OCI-LY7 (cell line): ENCODE measurements around the gene SCARB2. TPM values are rescaled to one million over a fixed set of nuclear protein-coding genes. Genes with fewer than 3 reads are reported as not detected.

Source experiments
- BruUV-seq: library from RNA; stranded (reverse); fragments of 400-500 nt; replicated peaks from 2 replicates; lab custom pipeline; 2021; lab: Mats Ljungman, UMichigan
- CTCF ChIA-PET: fragments of 300-600 bp; sonication (Branson Sonifier 250); formaldehyde crosslinking; loops from one replicate; lab custom pipeline; 2022; ENCODE audit warnings: antibody characterized with exemption; ENCODE audit not compliant: unreplicated experiment; lab: Charles Lee
- POLR2A ChIA-PET: fragments of 300-600 bp; sonication (Branson Sonifier 250); formaldehyde crosslinking; loops from one replicate; lab custom pipeline; 2022; ENCODE audit warnings: antibody characterized with exemption; lab: Charles Lee
- DNase-seq: peaks from one replicate; pipeline ENCODE4 v3.0.0-alpha.2; 2015; ENCODE audit warnings: low spot score
- H2AFZ ChIP-seq: fragments of 200-600 bp; sonication (generic), shearing (Covaris generic); 2 replicates; pipeline ENCODE4 v1.6.1; 2014; ENCODE audit warnings: mild to moderate bottlenecking, antibody characterized with exemption, low read length, moderate library complexity
- H3K27ac ChIP-seq: fragments of 200-600 bp; sonication (generic); 2 replicates; pipeline ENCODE4 v1.5.1; 2014; ENCODE audit warnings: mixed run types, low read depth, mild to moderate bottlenecking, moderate library complexity, low read length, inconsistent platforms; ENCODE audit not compliant: poor library complexity, severe bottlenecking
- H3K36me3 ChIP-seq: fragments of 200-600 bp; sonication (generic); 2 replicates; pipeline ENCODE4 v1.6.1; 2014; ENCODE audit warnings: mild to moderate bottlenecking, antibody characterized with exemption, low read length, moderate library complexity, mixed read lengths; ENCODE audit not compliant: insufficient read depth
- H3K4me1 ChIP-seq: fragments of 200-600 bp; sonication (generic); 2 replicates; pipeline ENCODE4 v1.5.1; 2014; ENCODE audit warnings: mild to moderate bottlenecking, low read length; ENCODE audit not compliant: insufficient read depth, poor library complexity, severe bottlenecking
- H3K4me2 ChIP-seq: fragments of 200-600 bp; sonication (generic); 2 replicates; pipeline ENCODE4 v1.6.1; 2014; ENCODE audit warnings: mild to moderate bottlenecking, low read length
- H3K4me3 ChIP-seq: fragments of 200-600 bp; sonication (generic); 2 replicates; pipeline ENCODE4 v1.5.1; 2014; ENCODE audit warnings: mild to moderate bottlenecking, low read depth, low read length; ENCODE audit not compliant: poor library complexity, severe bottlenecking
- H3K79me2 ChIP-seq: fragments of 200-600 bp; sonication (generic); 2 replicates; pipeline ENCODE4 v1.6.1; 2016; ENCODE audit warnings: low read depth, mild to moderate bottlenecking, low read length, moderate library complexity, mixed read lengths; ENCODE audit not compliant: insufficient read depth
- H3K9me2 ChIP-seq: fragments of 200-600 bp; sonication (generic); 2 replicates; pipeline ENCODE4 v1.6.1; 2016; ENCODE audit warnings: mild to moderate bottlenecking, low read length, mixed read lengths; ENCODE audit not compliant: insufficient read depth
- H3K9me3 ChIP-seq: fragments of 200-600 bp; sonication (generic); 2 replicates; pipeline ENCODE4 v1.6.1; 2014; ENCODE audit warnings: mild to moderate bottlenecking, mixed run types, low read length, mixed read lengths
- H4K20me1 ChIP-seq: fragments of 200-600 bp; sonication (generic); 2 replicates; pipeline ENCODE4 v1.6.1; 2014; ENCODE audit warnings: mild to moderate bottlenecking, antibody characterized with exemption, low read length, moderate library complexity, mixed read lengths; ENCODE audit not compliant: insufficient read depth
- CTCF ChIP-seq: fragments of 200-600 bp; sonication (generic); conservative IDR thresholded peaks from 2 replicates; pipeline ENCODE4 v1.5.1; 2014; ENCODE audit warnings: mild to moderate bottlenecking, antibody characterized with exemption, low read length, moderate library complexity, mixed read lengths
- EZH2phosphoT487 ChIP-seq: fragments of 200-600 bp; sonication (generic); IDR thresholded peaks from 2 replicates; pipeline ENCODE4 v1.6.1; 2018; ENCODE audit warnings: low read depth, borderline replicate concordance, mild to moderate bottlenecking, mixed run types, antibody characterized with exemption, low read length, moderate library complexity, mixed read lengths
- intact Hi-C: fragments of 100-400 bp; cut with micrococcal nuclease; formaldehyde crosslinking; loops from one replicate; pipeline ENCODE4 v1.10.0; 2022; ENCODE audit not compliant: unreplicated experiment
- total RNA-seq, 2 experiments: library from RNA; depleted of rRNA in 1 of 2; stranded (reverse); fragments of >200 nt in 1 of 2; shearing (Covaris generic) in 1 of 2; gene quantifications; 2 replicates each; pipeline ENCODE4 v1.2.3, GENCODE V29; 2014 to 2022

Gene SCARB2
- total RNA-seq, 2 experiments from 2014 or later = 1.1 TPM; not detected in 1

GRCh38 chr4:76235915-76236314, 22.3 kb upstream of the SCARB2 start:
- H3K27ac ChIP-seq = no peak overlapping the region
- no peaks in the 10 kb centered on the region for H3K36me3 ChIP-seq
- no peak overlapping the region for H3K4me2 ChIP-seq
- no peak overlapping the region for H3K4me3 ChIP-seq
- no peaks in the 10 kb centered on the region for H3K9me3 ChIP-seq
- CTCF ChIA-PET = no interaction called here
- BruUV-seq = no TSS peak
- H4K20me1 ChIP-seq = no peaks in the 10 kb centered on the region
- H3K79me2 ChIP-seq = no peaks in the 10 kb centered on the region
- TF ChIP-seq CTCF = no peak
- TF ChIP-seq EZH2phosphoT487 = no peak
- POLR2A ChIA-PET = no interaction called here
- no peaks in the 10 kb centered on the region for H3K4me1 ChIP-seq
- H2AFZ ChIP-seq = no peak overlapping the region
- no peak for DNase-seq
- intact Hi-C loops = no loop called here
- no peaks in the 10 kb centered on the region for H3K9me2 ChIP-seq

DNA sequence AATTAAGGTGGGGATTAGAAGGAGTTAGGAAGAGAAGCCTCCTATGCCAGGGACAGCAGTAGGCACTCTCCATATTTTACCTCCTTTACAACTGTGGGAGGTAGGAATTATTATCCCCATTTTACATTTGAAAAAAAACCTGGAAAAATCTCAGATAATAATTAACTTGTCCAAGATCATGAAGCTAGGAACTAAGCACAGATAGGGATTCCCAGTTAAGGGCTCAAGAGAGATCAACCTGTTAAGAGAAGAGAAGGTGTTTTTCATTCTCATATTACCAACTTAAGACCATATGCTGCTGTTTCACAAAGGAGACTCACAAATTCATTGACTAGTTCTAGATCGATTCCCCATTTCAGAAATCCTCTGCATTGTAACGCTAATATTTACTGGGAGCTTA, 21.8 kb upstream of the SCARB2 start:
- H3K4me3 ChIP-seq = no peak overlapping the region
- ChIA-PET POLR2A (interaction anchor here (0.6 kb wide), 1 partner anchor 439 kb away, joined by 4 read pairs; no protein-coding TSS in a partner anchor), CTCF (no interaction called here)
- no TSS peak for BruUV-seq
- no peaks in the 10 kb centered on the region for H3K9me3 ChIP-seq
- no peaks in the 10 kb centered on the region for H3K4me1 ChIP-seq
- intact Hi-C loops = no loop called here
- no peaks in the 10 kb centered on the region for H3K79me2 ChIP-seq
- DNase-seq = no peak
- H3K9me2 ChIP-seq = no peaks in the 10 kb centered on the region
- no peak overlapping the region for H3K4me2 ChIP-seq
- H3K27ac ChIP-seq = no peak overlapping the region
- no peaks in the 10 kb centered on the region for H3K36me3 ChIP-seq
- TF ChIP-seq EZH2phosphoT487 = no peak
- TF ChIP-seq CTCF = no peak
- no peak overlapping the region for H2AFZ ChIP-seq
- no peaks in the 10 kb centered on the region for H4K20me1 ChIP-seq

GRCh38 chr4:76234679-76235044, 21.0 kb upstream of the SCARB2 start:
- H3K4me2 ChIP-seq = no peak overlapping the region
- intact Hi-C loops = no loop called here
- H3K9me2 ChIP-seq = no peaks in the 10 kb centered on the region
- no TSS peak for BruUV-seq
- H3K79me2 ChIP-seq = no peaks in the 10 kb centered on the region
- ChIA-PET CTCF (no interaction called here), POLR2A (no interaction called here)
- H3K4me3 ChIP-seq = no peak overlapping the region
- H3K9me3 ChIP-seq = no peaks in the 10 kb centered on the region
- H3K27ac ChIP-seq = no peak overlapping the region
- no peaks in the 10 kb centered on the region for H3K4me1 ChIP-seq
- DNase-seq = no peak
- TF ChIP-seq EZH2phosphoT487 (no peak), CTCF (no peak)
- no peaks in the 10 kb centered on the region for H4K20me1 ChIP-seq
- H2AFZ ChIP-seq = no peak overlapping the region
- H3K36me3 ChIP-seq = no peaks in the 10 kb centered on the region
